ENCODE results near the gene MLLT10.

- TF ChIP-seq SNAI2 (CRISPR knock-in tag; IDR thresholded peaks at IDR 0.05) (no peak), CREB5 (CRISPR knock-in tag; IDR thresholded peaks at IDR 0.05; ENCODE audit: low read depth) (no peak), ZC3H10 (CRISPR knock-in tag; IDR thresholded peaks at IDR 0.05) (no peak), ZFP30 (CRISPR knock-in tag; IDR thresholded peaks at IDR 0.05) (no peak), BACH2 (CRISPR knock-in tag; IDR thresholded peaks at IDR 0.05; ENCODE audit: borderline replicate concordance) (no peak), PATZ1 (CRISPR knock-in tag; IDR thresholded peaks at IDR 0.05; ENCODE audit: borderline replicate concordance) (no peak), ZNF8 (CRISPR knock-in tag; IDR thresholded peaks at IDR 0.05) (no peak), TCF4 (CRISPR knock-in tag; IDR thresholded peaks at IDR 0.05; ENCODE audit: borderline replicate concordance) (peak; percentile 54; the same call in 1 of the 2 replicates), ARNTL (CRISPR knock-in tag; IDR thresholded peaks at IDR 0.05; ENCODE audit: borderline replicate concordance, low read depth) (no peak), ZFP3 (CRISPR knock-in tag; IDR thresholded peaks at IDR 0.05) (no peak)
- TF ChIP-seq, protein P1, sequence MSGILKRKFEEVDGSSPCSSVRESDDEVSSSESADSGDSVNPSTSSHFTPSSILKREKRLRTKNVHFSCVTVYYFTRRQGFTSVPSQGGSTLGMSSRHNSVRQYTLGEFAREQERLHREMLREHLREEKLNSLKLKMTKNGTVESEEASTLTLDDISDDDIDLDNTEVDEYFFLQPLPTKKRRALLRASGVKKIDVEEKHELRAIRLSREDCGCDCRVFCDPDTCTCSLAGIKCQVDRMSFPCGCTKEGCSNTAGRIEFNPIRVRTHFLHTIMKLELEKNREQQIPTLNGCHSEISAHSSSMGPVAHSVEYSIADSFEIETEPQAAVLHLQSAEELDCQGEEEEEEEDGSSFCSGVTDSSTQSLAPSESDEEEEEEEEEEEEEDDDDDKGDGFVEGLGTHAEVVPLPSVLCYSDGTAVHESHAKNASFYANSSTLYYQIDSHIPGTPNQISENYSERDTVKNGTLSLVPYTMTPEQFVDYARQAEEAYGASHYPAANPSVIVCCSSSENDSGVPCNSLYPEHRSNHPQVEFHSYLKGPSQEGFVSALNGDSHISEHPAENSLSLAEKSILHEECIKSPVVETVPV (CRISPR knock-in tag; IDR thresholded peaks at IDR 0.05), result 0 out of 2 replicates have a peak, but pooled peaks have one; percentile 24
- TF ChIP-seq, protein P2, sequence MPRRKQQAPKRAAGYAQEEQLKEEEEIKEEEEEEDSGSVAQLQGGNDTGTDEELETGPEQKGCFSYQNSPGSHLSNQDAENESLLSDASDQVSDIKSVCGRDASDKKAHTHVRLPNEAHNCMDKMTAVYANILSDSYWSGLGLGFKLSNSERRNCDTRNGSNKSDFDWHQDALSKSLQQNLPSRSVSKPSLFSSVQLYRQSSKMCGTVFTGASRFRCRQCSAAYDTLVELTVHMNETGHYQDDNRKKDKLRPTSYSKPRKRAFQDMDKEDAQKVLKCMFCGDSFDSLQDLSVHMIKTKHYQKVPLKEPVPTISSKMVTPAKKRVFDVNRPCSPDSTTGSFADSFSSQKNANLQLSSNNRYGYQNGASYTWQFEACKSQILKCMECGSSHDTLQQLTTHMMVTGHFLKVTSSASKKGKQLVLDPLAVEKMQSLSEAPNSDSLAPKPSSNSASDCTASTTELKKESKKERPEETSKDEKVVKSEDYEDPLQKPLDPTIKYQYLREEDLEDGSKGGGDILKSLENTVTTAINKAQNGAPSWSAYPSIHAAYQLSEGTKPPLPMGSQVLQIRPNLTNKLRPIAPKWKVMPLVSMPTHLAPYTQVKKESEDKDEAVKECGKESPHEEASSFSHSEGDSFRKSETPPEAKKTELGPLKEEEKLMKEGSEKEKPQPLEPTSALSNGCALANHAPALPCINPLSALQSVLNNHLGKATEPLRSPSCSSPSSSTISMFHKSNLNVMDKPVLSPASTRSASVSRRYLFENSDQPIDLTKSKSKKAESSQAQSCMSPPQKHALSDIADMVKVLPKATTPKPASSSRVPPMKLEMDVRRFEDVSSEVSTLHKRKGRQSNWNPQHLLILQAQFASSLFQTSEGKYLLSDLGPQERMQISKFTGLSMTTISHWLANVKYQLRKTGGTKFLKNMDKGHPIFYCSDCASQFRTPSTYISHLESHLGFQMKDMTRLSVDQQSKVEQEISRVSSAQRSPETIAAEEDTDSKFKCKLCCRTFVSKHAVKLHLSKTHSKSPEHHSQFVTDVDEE (CRISPR knock-in tag; IDR thresholded peaks at IDR 0.05), result 0 out of 2 replicates have a peak, but pooled peaks have one; percentile 36
These were observed 193.6 kb downstream of the MLLT10 start for GRCh38 chr10:21727452-21728168.
